ENCODE results near the gene NAA80. TPM values are rescaled to one million over a fixed set of nuclear protein-coding genes. Genes with fewer than 3 reads are reported as not detected.

NAA80 gene
- total and polyA plus RNA-seq, 2 of the 8 experiments (the other 6 are each of a cell fraction or from before 2014, with no cell fraction given), result 11.3 to 16.7 TPM

DNA sequence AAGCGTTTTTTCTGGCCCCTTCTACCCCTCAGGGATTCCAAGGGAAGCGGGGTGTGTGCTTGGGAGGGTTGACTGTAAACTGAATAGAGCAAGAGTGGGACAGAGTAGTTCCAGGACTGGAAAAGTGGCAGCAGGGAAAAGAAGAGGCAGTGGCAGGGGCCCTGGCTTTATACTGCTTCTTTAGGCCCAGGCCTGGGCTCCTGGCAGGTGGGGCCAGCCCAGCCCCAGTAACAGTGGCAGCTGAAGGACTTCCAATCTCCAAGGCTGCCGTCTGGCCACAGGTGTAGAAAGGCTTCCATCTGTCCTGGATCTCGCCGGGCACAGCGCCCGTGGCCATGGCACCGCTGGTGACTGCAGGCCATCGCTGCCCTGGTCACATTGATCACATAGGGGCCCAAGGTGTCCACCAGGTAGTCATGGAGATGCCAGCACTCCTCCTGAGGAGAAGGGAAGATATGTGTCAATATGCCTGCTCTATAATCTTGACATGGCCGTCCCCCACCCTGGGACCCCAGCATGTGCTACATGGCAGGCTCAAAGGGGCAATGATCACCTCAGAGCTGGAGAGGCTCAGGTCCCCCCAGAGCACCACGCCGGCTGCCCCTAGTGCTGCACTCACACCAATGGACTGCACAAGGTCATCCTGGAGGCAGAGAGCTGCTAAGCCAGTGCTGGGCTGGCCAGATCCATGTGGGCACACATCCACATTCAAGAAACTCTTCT, 6.0 kb downstream of the NAA80 start:
- ChIA-PET CTCF (ENCODE audit: partially characterized antibody) (interaction anchor here (0.5 to 4.3 kb wide), 11 partner anchors 9 to 99 kb away, joined by 3 to 15 read pairs (median 3); partner anchors contain the start of genes HYAL2 and LSMEM2), POLR2A (ENCODE audit: partially characterized antibody) (interaction anchor here (0.8 to 6.8 kb wide), 10 partner anchors 9 to 55 kb away, joined by 3 to 122 read pairs (median 4); partner anchors contain the start of genes HYAL2, LSMEM2 and TUSC2)
- peaks cover 0 to 9% (median 5%) of the 10 kb centered on the region in 4 experiments; a peak in 5 of 7 replicates for H3K4me1 ChIP-seq (replicated peaks in 1 of 4; ENCODE audit: control insufficient read depth in 3 of 4, insufficient read depth in 4 of 4, low read length in 3 of 4)
- H2BK120ac ChIP-seq (replicated peaks; ENCODE audit: low read depth, low read length), result no peak overlapping the region
- H3K4me2 ChIP-seq (ENCODE audit: insufficient read depth in 1 of 2, low read depth in 2 of 2, low read length in 2 of 2), result peak overlapping the region; percentile 93 to 95; a peak in 3 of 4 replicates
- H2BK20ac ChIP-seq (ENCODE audit: low read length), result no peak overlapping the region
- peaks cover 8% of the 10 kb centered on the region; the same call in 1 of the 2 replicates for H3K79me1 ChIP-seq (ENCODE audit: low read depth, low read length)
- H2BK12ac ChIP-seq (ENCODE audit: low read depth, low read length), result no peak overlapping the region
- H3K56ac ChIP-seq (replicated peaks; ENCODE audit: insufficient read length, low read depth, low read length), result no peak overlapping the region
- H3K27me3 ChIP-seq (replicated peaks in 1 of 4; ENCODE audit: control insufficient read depth in 3 of 4, extremely low read depth in 1 of 4, insufficient read depth in 3 of 4, low read length in 3 of 4), result no peaks in the 10 kb centered on the region; a peak in 2 of 7 replicates
- H3K18ac ChIP-seq (ENCODE audit: extremely low read depth, low read length), result no peak overlapping the region
- 0 out of 2 replicates have a peak overlapping the region, but pooled peaks have one; percentile 67 for H2BK5ac ChIP-seq (ENCODE audit: low read depth, low read length)
- H2AK5ac ChIP-seq (ENCODE audit: low read depth, low read length), result no peak overlapping the region
- no peak overlapping the region for H2AFZ ChIP-seq (ENCODE audit: low read length)
- no peak overlapping the region for H2BK15ac ChIP-seq (ENCODE audit: low read length)
- DNase-seq (ENCODE audit: low read depth in 1 of 2, low spot score in 2 of 2) (no peak), FAIRE-seq (no peak)
- no peak overlapping the region for H3K9ac ChIP-seq (replicated peaks in 1 of 4; ENCODE audit: extremely low read depth in 1 of 4, low read depth in 3 of 4, low read length in 3 of 4)
- 0 out of 2 replicates have a peak overlapping the region, but pooled peaks have one; percentile 37 for H3K27ac ChIP-seq (ENCODE audit: low read depth, low read length)
- H4K91ac ChIP-seq (replicated peaks; ENCODE audit: insufficient read length, low read length), result peak overlapping the region; percentile 59
- TF ChIP-seq CREB1 (IDR thresholded peaks at IDR 0.05), result no peak
- TF ChIP-seq POLR2A (IDR thresholded peaks at IDR 0.05; ENCODE audit: control extremely low read depth in 1 of 2, low read depth in 2 of 2, low read length in 2 of 2), result no peak
- no peak for TF ChIP-seq USF2 (IDR thresholded peaks at IDR 0.05; ENCODE audit: low read length)
- no peak for TF ChIP-seq YY1 (IDR thresholded peaks at IDR 0.05; ENCODE audit: low read depth, low read length)
- TF ChIP-seq CBX5 (IDR thresholded peaks at IDR 0.05; ENCODE audit: low read depth, low read length), result no peak
- TF ChIP-seq SP1 (IDR thresholded peaks at IDR 0.05; ENCODE audit: low read depth, low read length), result no peak
- no peak for TF ChIP-seq RNF2 (IDR thresholded peaks at IDR 0.05; ENCODE audit: borderline replicate concordance, low read depth, low read length, missing control alignments, poor library complexity, severe bottlenecking)
- peak overlapping the region in 1 of 4 experiments; percentile 94; a peak in 1 of 8 replicates for H3K4me3 ChIP-seq (ENCODE audit: extremely low read depth in 1 of 4, insufficient read depth in 2 of 4, low read depth in 3 of 4, low read length in 4 of 4)
- peaks cover 0 to 15% of the 10 kb centered on the region in 2 experiments; a peak in 3 of 4 replicates for H3K79me2 ChIP-seq (ENCODE audit: control insufficient read depth in 1 of 2, insufficient read depth in 2 of 2, low read length in 2 of 2)
- 0 out of 2 replicates have a peak overlapping the region, but pooled peaks have one; percentile 41 for H4K8ac ChIP-seq (ENCODE audit: extremely low read depth, insufficient read depth, low read length)
- no peak overlapping the region for H4K5ac ChIP-seq (ENCODE audit: insufficient read length, low read depth, low read length)
- no peak overlapping the region for H3K4ac ChIP-seq (replicated peaks; ENCODE audit: insufficient read length, low read depth, low read length)
- no peaks in the 10 kb centered on the region for H3K9me3 ChIP-seq (ENCODE audit: insufficient read depth in 2 of 2, low read depth in 1 of 2, low read length in 1 of 2)
- peaks cover 10% of the 10 kb centered on the region for H3K23me2 ChIP-seq (ENCODE audit: low read depth, low read length)
- WGBS, 2 experiments (ENCODE audit: extremely low coverage in 1 of 2, insufficient coverage in 1 of 2, insufficient read length in 1 of 2, insufficient replicate concordance in 2 of 2, low coverage in 1 of 2, low lambda C conversion rate in 2 of 2, missing lambda C conversion rate in 1 of 2), result 91% methylated on average over 12 of the region's 12 CpGs; no CpG with 5 or more reads in 1 of the 2 experiments
- H3K36me3 ChIP-seq (ENCODE audit: control insufficient read depth in 2 of 4, insufficient read depth in 4 of 4, low read length in 3 of 4), result peaks cover 12 to 20% (median 18%) of the 10 kb centered on the region in 4 experiments
- peaks cover 0 to 8% of the 10 kb centered on the region in 2 experiments for H4K20me1 ChIP-seq (replicated peaks in 1 of 2; ENCODE audit: control insufficient read depth in 1 of 2, insufficient read depth in 2 of 2, low read length in 2 of 2)
- H3K14ac ChIP-seq (ENCODE audit: insufficient read length), result no peak overlapping the region
- H3K23ac ChIP-seq (ENCODE audit: insufficient read length), result no peak overlapping the region

All from H1 (cell line).